Ishikawa (cell line): ENCODE data around the gene TAF11L5.
"Not testable (repeated sequence)": the region's sequence is repeated elsewhere in the genome, so short reads cannot be mapped to it uniquely, and the experiment has no call there.

Experiments
- EGR1 ChIP-seq: IDR thresholded peaks from 2 replicates; pipeline ENCODE4 v1.6.1; 2012
- EP300 ChIP-seq: IDR thresholded peaks from 2 replicates; pipeline ENCODE4 v1.6.1; 2012; ENCODE audit warnings: borderline replicate concordance
- RAD21 ChIP-seq: IDR thresholded peaks from 2 replicates; pipeline ENCODE4 v1.6.1; 2012; ENCODE audit warnings: low read depth

The TAF11L5 gene

DNA sequence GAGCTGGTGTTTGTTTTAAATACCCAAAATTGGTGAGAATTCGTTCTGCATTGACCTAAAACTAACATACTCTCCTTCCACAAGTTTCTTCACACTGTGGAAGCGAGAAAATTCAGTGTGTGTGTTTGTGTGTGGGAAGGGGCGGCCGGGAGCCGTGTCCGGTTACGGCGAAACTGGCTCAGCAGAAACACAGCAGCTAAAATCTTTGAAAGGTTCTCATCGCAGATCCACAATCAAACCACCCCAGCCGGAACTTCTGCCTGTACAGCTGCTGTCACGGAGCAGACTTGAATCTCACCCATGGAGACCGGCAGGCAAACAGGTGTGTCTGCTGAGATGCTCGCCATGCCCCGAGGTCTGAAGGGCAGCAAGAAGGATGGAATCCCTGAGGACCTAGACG lies 3.3 kb downstream of the TAF11L5 start, which contains the start of gene TAF11L6:
TAF11L6 (plus strand) TSS at position 301 of the 400 bp plus-strand sequence.
- not testable (repeated sequence) for TF ChIP-seq RAD21, EGR1, EP300
